Karpas-422 (cell line): ENCODE data around the gene ZNF652. TPM values are rescaled to one million over a fixed set of nuclear protein-coding genes. Genes with fewer than 3 reads are reported as not detected.

Source experiments
- DNase-seq: peaks from one replicate; pipeline ENCODE4 v3.0.0-alpha.2; 2015
- H2AFZ ChIP-seq: fragments of 200-600 bp; sonication (generic); 2 replicates; pipeline ENCODE4 v1.6.1; 2014; ENCODE audit warnings: antibody characterized with exemption, low read length, mixed read lengths
- H3K27ac ChIP-seq: fragments of 200-600 bp; sonication (generic); 2 replicates; pipeline ENCODE4 v1.5.1; 2014; ENCODE audit warnings: mild to moderate bottlenecking, low read length, moderate library complexity
- H3K27me3 ChIP-seq: fragments of 200-600 bp; sonication (generic); 2 replicates; pipeline ENCODE4 v1.6.1; 2014; ENCODE audit warnings: low read length, mixed read lengths
- H3K36me3 ChIP-seq: fragments of 200-600 bp; sonication (generic); 2 replicates; pipeline ENCODE4 v1.6.1; 2014; ENCODE audit warnings: low read length, mixed read lengths; ENCODE audit not compliant: insufficient read depth
- H3K4me1 ChIP-seq: fragments of 200-600 bp; sonication (generic); 2 replicates; pipeline ENCODE4 v1.6.1; 2014; ENCODE audit warnings: mild to moderate bottlenecking, low read length, mixed read lengths
- H3K4me2 ChIP-seq: fragments of 200-600 bp; sonication (generic); 2 replicates; pipeline ENCODE4 v1.6.1; 2014; ENCODE audit warnings: low read length, low read depth, mild to moderate bottlenecking; ENCODE audit not compliant: poor library complexity, severe bottlenecking
- H3K4me3 ChIP-seq: fragments of 200-600 bp; sonication (generic); 2 replicates; pipeline ENCODE4 v1.5.1; 2014; ENCODE audit warnings: mild to moderate bottlenecking, antibody characterized with exemption, low read length, mixed read lengths
- H3K79me2 ChIP-seq: fragments of 200-600 bp; sonication (generic); 2 replicates; pipeline ENCODE4 v1.6.1; 2014; ENCODE audit warnings: mild to moderate bottlenecking, low read length, mixed read lengths
- H3K9ac ChIP-seq: fragments of 200-600 bp; sonication (generic); 2 replicates; pipeline ENCODE4 v1.6.0; 2014; ENCODE audit warnings: low read length
- H3K9me2 ChIP-seq: fragments of 200-600 bp; sonication (generic), shearing (Covaris generic); replicated peaks from 2 replicates; pipeline ENCODE4 v1.6.0; 2014; ENCODE audit warnings: mild to moderate bottlenecking, low read length, moderate library complexity; ENCODE audit not compliant: insufficient read depth
- H3K9me3 ChIP-seq: fragments of 300-700, 200-600 bp; sonication (generic); 2 replicates; pipeline ENCODE4 v1.6.1; 2014; ENCODE audit warnings: low read length, mixed read lengths
- H4K20me1 ChIP-seq: fragments of 200-600 bp; sonication (generic); 2 replicates; pipeline ENCODE4 v1.6.1; 2014; ENCODE audit warnings: mild to moderate bottlenecking, antibody characterized with exemption, low read length, low read depth; ENCODE audit not compliant: insufficient read depth
- total RNA-seq: library from RNA; depleted of rRNA; stranded (reverse); fragments of >200 nt; shearing (Covaris generic); gene quantifications from 2 replicates; pipeline ENCODE4 v1.2.3, GENCODE V29; 2014; ENCODE audit warnings: low replicate concordance

Gene ZNF652
- total RNA-seq, 1 experiment from 2014 or later, result 84.1 TPM

GRCh38 chr17:49381793-49382192, 19.7 kb upstream of the ZNF652 start:
- Histone ChIP-seq H3K4me3 (no peak overlapping the region), H3K4me1 (no peaks in the 10 kb centered on the region), H4K20me1 (no peaks in the 10 kb centered on the region), H2AFZ (no peak overlapping the region), H3K4me2 (no peak overlapping the region), H3K36me3 (no peaks in the 10 kb centered on the region), H3K9ac (no peak overlapping the region), H3K9me2 (no peaks in the 10 kb centered on the region), H3K79me2 (no peaks in the 10 kb centered on the region), H3K27ac (no peak overlapping the region), H3K9me3 (no peaks in the 10 kb centered on the region), H3K27me3 (no peaks in the 10 kb centered on the region)
- no peak for DNase-seq

GRCh38 chr17:49381033-49381432, 19.0 kb upstream of the ZNF652 start:
- H3K9me2 ChIP-seq, result no peaks in the 10 kb centered on the region
- no peaks in the 10 kb centered on the region for H3K27me3 ChIP-seq
- no peaks in the 10 kb centered on the region for H3K36me3 ChIP-seq
- H3K9me3 ChIP-seq, result no peaks in the 10 kb centered on the region
- no peak overlapping the region for H3K9ac ChIP-seq
- no peak overlapping the region for H3K4me2 ChIP-seq
- no peaks in the 10 kb centered on the region for H3K79me2 ChIP-seq
- H4K20me1 ChIP-seq, result no peaks in the 10 kb centered on the region
- H3K4me1 ChIP-seq, result no peaks in the 10 kb centered on the region
- no peak overlapping the region for H3K4me3 ChIP-seq
- no peak overlapping the region for H2AFZ ChIP-seq
- no peak for DNase-seq
- no peak overlapping the region for H3K27ac ChIP-seq

- no peaks in the 10 kb centered on the region for H3K79me2 ChIP-seq
- H3K9me2 ChIP-seq, result no peaks in the 10 kb centered on the region
- H3K4me2 ChIP-seq, result no peak overlapping the region
- H3K27me3 ChIP-seq, result no peaks in the 10 kb centered on the region
- H3K4me1 ChIP-seq, result no peaks in the 10 kb centered on the region
- no peak overlapping the region for H3K27ac ChIP-seq
- H2AFZ ChIP-seq, result no peak overlapping the region
- no peaks in the 10 kb centered on the region for H3K36me3 ChIP-seq
- no peaks in the 10 kb centered on the region for H3K9me3 ChIP-seq
- no peaks in the 10 kb centered on the region for H4K20me1 ChIP-seq
- no peak overlapping the region for H3K4me3 ChIP-seq
- H3K9ac ChIP-seq, result no peak overlapping the region
- no peak for DNase-seq
Observed at GRCh38 chr17:49379926-49380325, 17.9 kb upstream of the ZNF652 start.

GRCh38 chr17:49378311-49378710, 16.3 kb upstream of the ZNF652 start:
- no peak overlapping the region for H2AFZ ChIP-seq
- no peaks in the 10 kb centered on the region for H3K79me2 ChIP-seq
- no peak overlapping the region for H3K4me2 ChIP-seq
- H3K27me3 ChIP-seq, result no peaks in the 10 kb centered on the region
- H3K36me3 ChIP-seq, result no peaks in the 10 kb centered on the region
- H3K4me3 ChIP-seq, result no peak overlapping the region
- no peaks in the 10 kb centered on the region for H3K9me2 ChIP-seq
- no peak overlapping the region for H3K9ac ChIP-seq
- no peaks in the 10 kb centered on the region for H3K4me1 ChIP-seq
- DNase-seq, result no peak
- no peaks in the 10 kb centered on the region for H3K9me3 ChIP-seq
- no peaks in the 10 kb centered on the region for H4K20me1 ChIP-seq
- H3K27ac ChIP-seq, result no peak overlapping the region

- Histone ChIP-seq H3K36me3 (no peaks in the 10 kb centered on the region), H3K9ac (no peak overlapping the region), H3K4me1 (no peaks in the 10 kb centered on the region), H2AFZ (no peak overlapping the region), H3K27me3 (no peaks in the 10 kb centered on the region), H4K20me1 (no peaks in the 10 kb centered on the region), H3K4me2 (no peak overlapping the region), H3K9me3 (no peaks in the 10 kb centered on the region), H3K79me2 (no peaks in the 10 kb centered on the region), H3K9me2 (no peaks in the 10 kb centered on the region), H3K27ac (no peak overlapping the region), H3K4me3 (no peak overlapping the region)
- DNase-seq, result no peak
Observed at GRCh38 chr17:49375544-49375943, 13.5 kb upstream of the ZNF652 start.

- no peaks in the 10 kb centered on the region for H3K79me2 ChIP-seq
- H3K4me2 ChIP-seq, result no peak overlapping the region
- no peaks in the 10 kb centered on the region for H3K9me2 ChIP-seq
- H4K20me1 ChIP-seq, result no peaks in the 10 kb centered on the region
- H3K9me3 ChIP-seq, result no peaks in the 10 kb centered on the region
- H3K36me3 ChIP-seq, result no peaks in the 10 kb centered on the region
- H3K27ac ChIP-seq, result no peak overlapping the region
- H2AFZ ChIP-seq, result no peak overlapping the region
- H3K4me3 ChIP-seq, result no peak overlapping the region
- H3K4me1 ChIP-seq, result peaks cover 3% of the 10 kb centered on the region
- no peaks in the 10 kb centered on the region for H3K27me3 ChIP-seq
- no peak overlapping the region for H3K9ac ChIP-seq
- DNase-seq, result no peak
Observed at GRCh38 chr17:49373115-49373514, 11.1 kb upstream of the ZNF652 start.

GRCh38 chr17:49372425-49372824, 10.4 kb upstream of the ZNF652 start:
- no peak overlapping the region for H3K9ac ChIP-seq
- H3K27ac ChIP-seq, result no peak overlapping the region

GRCh38 chr17:49370971-49371834, 9.2 kb upstream of the ZNF652 start:
- DNase-seq, result no peak

More at GRCh38 chr17:49372425-49372824, 10.4 kb upstream of the ZNF652 start:
- no peak for DNase-seq
- no peaks in the 10 kb centered on the region for H3K27me3 ChIP-seq
- H4K20me1 ChIP-seq, result no peaks in the 10 kb centered on the region
- no peak overlapping the region for H2AFZ ChIP-seq
- H3K36me3 ChIP-seq, result no peaks in the 10 kb centered on the region
- no peak overlapping the region for H3K4me3 ChIP-seq
- peaks cover 3% of the 10 kb centered on the region for H3K4me1 ChIP-seq
- no peaks in the 10 kb centered on the region for H3K79me2 ChIP-seq
- no peak overlapping the region for H3K4me2 ChIP-seq
- no peaks in the 10 kb centered on the region for H3K9me2 ChIP-seq
- H3K9me3 ChIP-seq, result no peaks in the 10 kb centered on the region

More at GRCh38 chr17:49370971-49371834, 9.2 kb upstream of the ZNF652 start:
- Histone ChIP-seq H3K4me2 (no peak overlapping the region), H3K4me3 (no peak overlapping the region), H3K27ac (no peak overlapping the region), H3K36me3 (no peaks in the 10 kb centered on the region), H3K4me1 (peaks cover 3% of the 10 kb centered on the region), H3K9me3 (no peaks in the 10 kb centered on the region), H2AFZ (no peak overlapping the region), H4K20me1 (no peaks in the 10 kb centered on the region), H3K9me2 (no peaks in the 10 kb centered on the region), H3K27me3 (no peaks in the 10 kb centered on the region), H3K9ac (no peak overlapping the region), H3K79me2 (no peaks in the 10 kb centered on the region)
